ENCODE measurements around the gene HECA. TPM values are rescaled to one million over a fixed set of nuclear protein-coding genes. Genes with fewer than 3 reads are reported as not detected.
A peak's percentile ranks its signal among the peaks of the same experiment; 100 is the strongest.

Gene HECA
- total and polyA plus RNA-seq, 2 experiments from 2014 or later, result 2.9 to 22.5 TPM

GRCh38 chr6:139161817-139162284 is 27.0 kb downstream of the HECA start:
- Histone ChIP-seq H3F3A (ENCODE audit: insufficient read depth) (no peaks in the 10 kb centered on the region; the same call in 1 of the 2 replicates), H3K79me2 (ENCODE audit: insufficient read depth) (peaks cover 66% of the 10 kb centered on the region), H2AFZ (no peak overlapping the region), H3K4me1 (ENCODE audit: insufficient read depth) (peaks cover 13% of the 10 kb centered on the region), H3K27me3 (replicated peaks; ENCODE audit: insufficient read depth) (no peaks in the 10 kb centered on the region), H4K20me1 (ENCODE audit: insufficient read depth) (no peaks in the 10 kb centered on the region; the same call in 1 of the 2 replicates), H3K4me2 (ENCODE audit: unreplicated experiment) (no peak overlapping the region), H3K4me3 (no peak overlapping the region), H3K9me2 (ENCODE audit: insufficient read depth) (no peaks in the 10 kb centered on the region), H3K9ac (no peak overlapping the region), H3K9me3 (ENCODE audit: low read depth) (no peaks in the 10 kb centered on the region), H3K27ac (no peak overlapping the region), H3K36me3 (ENCODE audit: low read depth) (peaks cover 1% of the 10 kb centered on the region; the same call in 1 of the 2 replicates)
- 86 to 91% methylated on average over 3 of the region's 3 CpGs for WGBS, 2 experiments (ENCODE audit: low coverage in 1 of 2, low lambda C conversion rate in 2 of 2, missing lambda C conversion rate in 2 of 2)
- in situ Hi-C loops (cut with MboI), result no loop called here
- peak; percentile 25 for DNase-seq
- TF ChIP-seq EZH2phosphoT487 (IDR thresholded peaks at IDR 0.05; ENCODE audit: insufficient read depth, low read depth) (no peak), EZH2 (IDR thresholded peaks at IDR 0.05; ENCODE audit: insufficient read depth, poor library complexity, severe bottlenecking) (no peak)

- no peaks in the 10 kb centered on the region for H3K27me3 ChIP-seq (replicated peaks; ENCODE audit: insufficient read depth)
These were observed 29.1 kb downstream of the HECA start for GRCh38 chr6:139164001-139164400.

GRCh38 chr6:139165324-139165723 is 30.4 kb downstream of the HECA start:
- DNase-seq, result no peak
- no peaks in the 10 kb centered on the region for H3K9me3 ChIP-seq (ENCODE audit: low read depth)
- no peaks in the 10 kb centered on the region for H3K9me2 ChIP-seq (ENCODE audit: insufficient read depth)
- H3K4me1 ChIP-seq (ENCODE audit: insufficient read depth), result peaks cover 8% of the 10 kb centered on the region
- peaks cover 5% of the 10 kb centered on the region; the same call in 1 of the 2 replicates for H4K20me1 ChIP-seq (ENCODE audit: insufficient read depth)
- H3K9ac ChIP-seq, result no peak overlapping the region
- WGBS, 2 experiments (ENCODE audit: low coverage in 1 of 2, low lambda C conversion rate in 2 of 2, missing lambda C conversion rate in 2 of 2), result 97 to 98% methylated on average over 2 of the region's 2 CpGs
- H3K4me2 ChIP-seq (ENCODE audit: unreplicated experiment), result no peak overlapping the region
- no peaks in the 10 kb centered on the region; the same call in 1 of the 2 replicates for H3F3A ChIP-seq (ENCODE audit: insufficient read depth)
- no peak overlapping the region for H3K4me3 ChIP-seq
- H3K36me3 ChIP-seq (ENCODE audit: low read depth), result peaks cover 7% of the 10 kb centered on the region; the same call in 1 of the 2 replicates
- no peak for TF ChIP-seq EZH2 (IDR thresholded peaks at IDR 0.05; ENCODE audit: insufficient read depth, poor library complexity, severe bottlenecking)
- no peaks in the 10 kb centered on the region for H3K27me3 ChIP-seq (replicated peaks; ENCODE audit: insufficient read depth)
- H3K27ac ChIP-seq, result no peak overlapping the region
- H3K79me2 ChIP-seq (ENCODE audit: insufficient read depth), result peaks cover 70% of the 10 kb centered on the region
- H2AFZ ChIP-seq, result no peak overlapping the region
- in situ Hi-C loops (cut with MboI), result no loop called here

More at GRCh38 chr6:139164001-139164400, 29.1 kb downstream of the HECA start:
- H3K9ac ChIP-seq, result no peak overlapping the region
- TF ChIP-seq EZH2 (IDR thresholded peaks at IDR 0.05; ENCODE audit: insufficient read depth, poor library complexity, severe bottlenecking) (no peak), EZH2phosphoT487 (IDR thresholded peaks at IDR 0.05; ENCODE audit: insufficient read depth, low read depth) (no peak)
- H3K4me3 ChIP-seq, result no peak overlapping the region
- H4K20me1 ChIP-seq (ENCODE audit: insufficient read depth), result no peaks in the 10 kb centered on the region; the same call in 1 of the 2 replicates
- in situ Hi-C loops (cut with MboI), result no loop called here
- WGBS, 2 experiments (ENCODE audit: low coverage in 1 of 2, low lambda C conversion rate in 2 of 2, missing lambda C conversion rate in 2 of 2), result 79 to 90% methylated on average over 3 of the region's 3 CpGs
- H3K4me2 ChIP-seq (ENCODE audit: unreplicated experiment), result no peak overlapping the region
- H3K9me3 ChIP-seq (ENCODE audit: low read depth), result no peaks in the 10 kb centered on the region
- peaks cover 11% of the 10 kb centered on the region for H3K4me1 ChIP-seq (ENCODE audit: insufficient read depth)
- H3K9me2 ChIP-seq (ENCODE audit: insufficient read depth), result no peaks in the 10 kb centered on the region
- H3F3A ChIP-seq (ENCODE audit: insufficient read depth), result no peaks in the 10 kb centered on the region; the same call in 1 of the 2 replicates
- peaks cover 69% of the 10 kb centered on the region for H3K79me2 ChIP-seq (ENCODE audit: insufficient read depth)
- no peak overlapping the region for H3K27ac ChIP-seq
- DNase-seq, result peak; percentile 7
- peaks cover 7% of the 10 kb centered on the region; the same call in 1 of the 2 replicates for H3K36me3 ChIP-seq (ENCODE audit: low read depth)
- no peak overlapping the region for H2AFZ ChIP-seq

GRCh38 chr6:139166238-139166955 is 31.5 kb downstream of the HECA start:
- 95 to 97% methylated on average over 32 to 35 of the region's 35 CpGs for WGBS, 2 experiments (ENCODE audit: low coverage in 1 of 2, low lambda C conversion rate in 2 of 2, missing lambda C conversion rate in 2 of 2)
- H3K9ac ChIP-seq, result no peak overlapping the region
- no peak overlapping the region for H2AFZ ChIP-seq
- no peaks in the 10 kb centered on the region for H3K9me3 ChIP-seq (ENCODE audit: low read depth)
- in situ Hi-C loops (cut with MboI), result no loop called here
- H3K27me3 ChIP-seq (replicated peaks; ENCODE audit: insufficient read depth), result no peaks in the 10 kb centered on the region
- peaks cover 70% of the 10 kb centered on the region for H3K79me2 ChIP-seq (ENCODE audit: insufficient read depth)
- H3K27ac ChIP-seq, result no peak overlapping the region
- peaks cover 7% of the 10 kb centered on the region; the same call in 1 of the 2 replicates for H3K36me3 ChIP-seq (ENCODE audit: low read depth)
- H3K4me2 ChIP-seq (ENCODE audit: unreplicated experiment), result no peak overlapping the region
- no peak overlapping the region for H3K4me3 ChIP-seq
- no peaks in the 10 kb centered on the region; the same call in 1 of the 2 replicates for H3F3A ChIP-seq (ENCODE audit: insufficient read depth)
- H4K20me1 ChIP-seq (ENCODE audit: insufficient read depth), result peaks cover 7% of the 10 kb centered on the region; the same call in 1 of the 2 replicates
- no peak for DNase-seq
- H3K9me2 ChIP-seq (ENCODE audit: insufficient read depth), result no peaks in the 10 kb centered on the region
- peaks cover 5% of the 10 kb centered on the region for H3K4me1 ChIP-seq (ENCODE audit: insufficient read depth)
- TF ChIP-seq EZH2 (IDR thresholded peaks at IDR 0.05; ENCODE audit: insufficient read depth, poor library complexity, severe bottlenecking), result no peak
- TF ChIP-seq EZH2phosphoT487 (IDR thresholded peaks at IDR 0.05; ENCODE audit: insufficient read depth, low read depth), result no peak
